H1 (cell line): ENCODE data around the gene RASSF5. TPM values are rescaled to one million over a fixed set of nuclear protein-coding genes. Genes with fewer than 3 reads are reported as not detected.

Experiments
- ATF2 ChIP-seq: IDR thresholded peaks from 2 replicates; pipeline ENCODE4 v1.6.1; 2012; ENCODE audit warnings: low read length, inconsistent platforms
- ATF3 ChIP-seq: IDR thresholded peaks from 2 replicates; pipeline ENCODE4 v1.6.1; 2011; ENCODE audit warnings: low read depth, mild to moderate bottlenecking, low read length; ENCODE audit not compliant: insufficient read depth
- BACH1 ChIP-seq: IDR thresholded peaks from 2 replicates; pipeline ENCODE4 v1.6.1; 2012; ENCODE audit warnings: low read length, improper control_type of control experiment
- SP4 ChIP-seq: IDR thresholded peaks from 2 replicates; pipeline ENCODE4 v1.6.1; 2012; ENCODE audit warnings: low read length, inconsistent platforms
- TBP ChIP-seq: IDR thresholded peaks from 2 replicates; pipeline ENCODE4 v1.6.1; 2011; ENCODE audit warnings: low read depth, low read length, improper control_type of control experiment
- polyA plus RNA-seq, 7 experiments: library from polyadenylated mRNA; depleted of rRNA in 3 of 7; stranded (reverse) in 5 of 7; unstranded in 2 of 7; fragments of >200 nt in 5 of 7; fragments of 200-250 nt in 2 of 7; gene quantifications; 1 replicate in 5 of 7; 2 replicates in 1 of 7; 4 replicates in 1 of 7; pipeline versions ENCODE4 v1.2.1 to v1.2.3, GENCODE V29; 2011 to 2013; ENCODE audit warnings: missing spikeins in 2 of 7, mixed read lengths in 2 of 7
- total RNA-seq: library from RNA; stranded (reverse); fragmentation: NEBNext Ultra II Directional; extraction: Animal tissue kit (Norgen Biotek cat#: 25700); gene quantifications from 2 replicates; pipeline ENCODE4 v1.2.1, GENCODE V29; 2021

The RASSF5 gene
- total and polyA plus RNA-seq, 2 of the 8 experiments (the other 6 are each of a cell fraction or from before 2014, with no cell fraction given) = 0.82 to 1.8 TPM

GRCh38 chr1:206631085-206631509 lies 123.8 kb downstream of the RASSF5 start (continued):
- TF ChIP-seq ATF3 (peak; percentile 86), ATF2 (no peak), TBP (peak; percentile 29; the same call in 1 of the 2 replicates), SP4 (no peak; the same call in 1 of the 2 replicates), BACH1 (no peak)
